ENCODE measurements around the gene CCDC102A.

Gene CCDC102A

GRCh38 chr16:57476546-57477410 lies 59.6 kb downstream of the CCDC102A start:
- no peak for DNase-seq (ENCODE audit: low read depth)

GRCh38 chr16:57475711-57476339 lies 60.5 kb downstream of the CCDC102A start:
- DNase-seq (ENCODE audit: low read depth): peak; percentile 25

- no peak for DNase-seq (ENCODE audit: low read depth)
These were observed 61.4 kb downstream of the CCDC102A start for GRCh38 chr16:57474671-57475661.

- DNase-seq (ENCODE audit: low read depth): no peak
These were observed 62.5 kb downstream of the CCDC102A start for GRCh38 chr16:57473906-57474305.

GRCh38 chr16:57473176-57473840 lies 63.1 kb downstream of the CCDC102A start:
- DNase-seq (ENCODE audit: low read depth): no peak

GRCh38 chr16:57472665-57473060 lies 63.7 kb downstream of the CCDC102A start:
- no peak for DNase-seq (ENCODE audit: low read depth)

GRCh38 chr16:57471852-57472664 lies 64.3 kb downstream of the CCDC102A start:
- no peak for DNase-seq (ENCODE audit: low read depth)

- no peak for DNase-seq (ENCODE audit: low read depth)
These were observed 65.2 kb downstream of the CCDC102A start for GRCh38 chr16:57471209-57471608.

GRCh38 chr16:57470711-57471110 lies 65.7 kb downstream of the CCDC102A start:
- DNase-seq (ENCODE audit: low read depth): no peak

GRCh38 chr16:57469917-57470470 lies 66.4 kb downstream of the CCDC102A start:
- no peak for DNase-seq (ENCODE audit: low read depth)

- no peak for DNase-seq (ENCODE audit: low read depth)
These were observed 67.3 kb downstream of the CCDC102A start for GRCh38 chr16:57469046-57469445.

- no peak for DNase-seq (ENCODE audit: low read depth)
These were observed 68.0 kb downstream of the CCDC102A start for GRCh38 chr16:57468346-57468745.

GRCh38 chr16:57464523-57464922 lies 71.8 kb downstream of the CCDC102A start:
- DNase-seq (ENCODE audit: low read depth): no peak

- DNase-seq (ENCODE audit: low read depth): no peak
These were observed 73.4 kb downstream of the CCDC102A start for GRCh38 chr16:57462978-57463362.

- DNase-seq (ENCODE audit: low read depth): peak; percentile 91
These were observed 74.0 kb downstream of the CCDC102A start, which contains the start of gene POLR2C for GRCh38 chr16:57462209-57462977. TSS of gene POLR2C (plus strand) at chr16:57462679. CDS start at chr16:57462725, 46 bp downstream.
